GM12878 (cell line): ENCODE measurements around the gene HEATR3. TPM values are rescaled to one million over a fixed set of nuclear protein-coding genes. Genes with fewer than 3 reads are reported as not detected.
A peak's percentile ranks its signal among the peaks of the same experiment; 100 is the strongest.

Experiments
- ATAC-seq: fragments of 200-7000 bp; cut with Tn5 transposase; 3 replicates; pipeline ENCODE4 v1.9.1; 2020; ENCODE audit warnings: mild to moderate bottlenecking, moderate library complexity
- BruUV-seq: library from RNA; stranded (reverse); fragments of 400-500 nt; replicated peaks from 2 replicates; lab custom pipeline; 2021; lab: Mats Ljungman, UMichigan
- CTCF ChIA-PET: fragments of 300-600 bp; sonication (Branson Sonifier 250); formaldehyde crosslinking; extraction: SDS; loops from one replicate; lab custom pipeline; 2021; ENCODE audit warnings: inconsistent platforms; lab: Yijun Ruan, JAX
- POLR2A ChIA-PET: fragments of 350-600 bp; formaldehyde crosslinking; extraction: SDS; loops from one replicate; lab custom pipeline; 2021; ENCODE audit warnings: inconsistent platforms; lab: Charles Lee
- RAD21 ChIA-PET: fragments of 300-600 bp; sonication (Branson Sonifier 250); formaldehyde crosslinking; loops from one replicate; lab custom pipeline; 2023; ENCODE audit warnings: antibody characterized with exemption; ENCODE audit not compliant: unreplicated experiment; lab: Charles Lee
- SMC1A ChIA-PET: fragments of 300-600 bp; sonication (Branson Sonifier 250); formaldehyde crosslinking; loops from one replicate; lab custom pipeline; 2023; ENCODE audit not compliant: unreplicated experiment, uncharacterized antibody; lab: Charles Lee
- DNase-seq: peaks from one replicate; pipeline ENCODE4 v3.0.0-alpha.2; 2011; ENCODE audit warnings: low read depth, low spot score
- FAIRE-seq: peaks from 3 replicates; lab custom pipeline; 2011; peaks lifted over from hg19 to GRCh38; lab: Jason Lieb, UNC
- H2AFZ ChIP-seq: 2 replicates; pipeline ENCODE4 v1.6.0; 2011; ENCODE audit warnings: low read depth, low read length, control low read depth; ENCODE audit not compliant: control insufficient read depth
- H3K27ac ChIP-seq: 2 replicates; pipeline ENCODE4 v1.5.1; 2011; ENCODE audit warnings: control low read depth; ENCODE audit not compliant: control insufficient read depth, insufficient read depth
- H3K27me3 ChIP-seq, 2 experiments: replicated peaks in 1 of 2; 2 replicates each; pipeline versions ENCODE4 v1.6.0 to v1.6.1; 2011; ENCODE audit warnings: low read length in 1 of 2; ENCODE audit not compliant: control insufficient read depth in 2 of 2, insufficient read depth in 2 of 2
- H3K36me3 ChIP-seq, 2 experiments: 2 replicates each; pipeline ENCODE4 v1.5.1; 2011; ENCODE audit warnings: low read length in 1 of 2; ENCODE audit not compliant: control insufficient read depth in 2 of 2, insufficient read depth in 2 of 2
- H3K4me1 ChIP-seq: 2 replicates; pipeline ENCODE4 v1.6.1; 2011; ENCODE audit warnings: mild to moderate bottlenecking, low read length, moderate library complexity, mixed read lengths; ENCODE audit not compliant: control insufficient read depth, insufficient read depth
- H3K4me2 ChIP-seq: 2 replicates; pipeline ENCODE4 v1.6.0; 2011; ENCODE audit warnings: control low read depth; ENCODE audit not compliant: control insufficient read depth, insufficient read depth
- H3K4me3 ChIP-seq: fragments of 200-600 bp; sonication (generic); 2 replicates; pipeline ENCODE4 v1.5.1; 2016
- H3K79me2 ChIP-seq: 2 replicates; pipeline ENCODE4 v1.6.0; 2011; ENCODE audit warnings: low read length; ENCODE audit not compliant: control insufficient read depth, insufficient read depth
- H3K9ac ChIP-seq: 2 replicates; pipeline ENCODE4 v1.8.0; 2011; ENCODE audit warnings: low read length, control low read depth, mixed read lengths; ENCODE audit not compliant: control insufficient read depth, insufficient read depth
- H3K9me3 ChIP-seq: replicated peaks from 3 replicates; pipeline ENCODE4 v1.5.1; 2011; ENCODE audit warnings: mild to moderate bottlenecking, low read length; ENCODE audit not compliant: control insufficient read depth, insufficient read depth
- H4K20me1 ChIP-seq: 2 replicates; pipeline ENCODE4 v1.6.0; 2011; ENCODE audit not compliant: control insufficient read depth, insufficient read depth
- BCL11A ChIP-seq: IDR thresholded peaks from 2 replicates; pipeline ENCODE4 v1.6.1; 2011; ENCODE audit warnings: low read depth, low read length
- CBX3 ChIP-seq: fragments of 200-600 bp; sonication (generic); IDR thresholded peaks from 2 replicates; pipeline ENCODE4 v1.6.1; 2016; ENCODE audit warnings: low read depth, borderline replicate concordance
- CHD2 ChIP-seq: IDR thresholded peaks from 2 replicates; pipeline ENCODE4 v1.6.1; 2011; ENCODE audit warnings: low read depth, low read length, improper control_type of control experiment, borderline replicate concordance
- EP300 ChIP-seq, 2 experiments: fragments of 150-350 bp in 1 of 2; IDR thresholded peaks; 2 replicates each; pipeline ENCODE4 v1.6.1; 2011 to 2012; ENCODE audit warnings: low read depth in 2 of 2, low read length in 2 of 2, borderline replicate concordance in 1 of 2, improper control_type of control experiment in 1 of 2, inconsistent platforms in 1 of 2; ENCODE audit not compliant: control insufficient read depth in 1 of 2
- FOS ChIP-seq: IDR thresholded peaks from 3 replicates; pipeline ENCODE4 v1.6.1; 2011; ENCODE audit warnings: borderline replicate concordance; ENCODE audit not compliant: insufficient read length; ENCODE audit errors: extremely low read depth
- HCFC1 ChIP-seq: fragments of 150-350 bp; IDR thresholded peaks from 2 replicates; pipeline ENCODE4 v1.6.1; 2014; ENCODE audit warnings: low read length
- IRF4 ChIP-seq: IDR thresholded peaks from 2 replicates; pipeline ENCODE4 v1.6.1; 2011; ENCODE audit warnings: low read depth, low read length
- KLF5 ChIP-seq: fragments of 450-650 bp; IDR thresholded peaks from 2 replicates; pipeline ENCODE4 v1.6.1; 2014; ENCODE audit warnings: mild to moderate bottlenecking; ENCODE audit not compliant: partially characterized antibody
- MEF2A ChIP-seq: IDR thresholded peaks from 2 replicates; pipeline ENCODE4 v1.6.1; 2011; ENCODE audit warnings: low read depth, mild to moderate bottlenecking, low read length, moderate library complexity; ENCODE audit not compliant: insufficient read depth
- NKRF ChIP-seq: fragments of 450-650 bp; conservative IDR thresholded peaks from 2 replicates; pipeline ENCODE4 v1.6.1; 2017; ENCODE audit warnings: mild to moderate bottlenecking, moderate library complexity
- PAX5 ChIP-seq: IDR thresholded peaks from 2 replicates; pipeline ENCODE4 v1.6.1; 2011; ENCODE audit warnings: low read depth, low read length, borderline replicate concordance
- PBX3 ChIP-seq: IDR thresholded peaks from 2 replicates; pipeline ENCODE4 v1.6.1; 2011; ENCODE audit warnings: mild to moderate bottlenecking, low read depth, low read length, moderate library complexity; ENCODE audit not compliant: insufficient replicate concordance
- RB1 ChIP-seq: fragments of 450-650 bp; formaldehyde crosslinking; IDR thresholded peaks from 2 replicates; pipeline ENCODE4 v1.6.1; 2017; ENCODE audit warnings: mild to moderate bottlenecking, borderline replicate concordance
- RFX5 ChIP-seq: IDR thresholded peaks from 2 replicates; pipeline ENCODE4 v1.6.1; 2011; ENCODE audit warnings: low read depth, low read length, improper control_type of control experiment
- SMAD1 ChIP-seq: fragments of 450-650 bp; IDR thresholded peaks from 2 replicates; pipeline ENCODE4 v1.6.1; 2018; ENCODE audit warnings: mild to moderate bottlenecking, low read depth; ENCODE audit not compliant: partially characterized antibody
- SRF ChIP-seq, 2 experiments: IDR thresholded peaks; 2 replicates each; pipeline ENCODE4 v1.6.1; 2011; ENCODE audit warnings: low read depth in 2 of 2, low read length in 2 of 2, mild to moderate bottlenecking in 1 of 2, moderate library complexity in 1 of 2
- TCF7 ChIP-seq: IDR thresholded peaks from 2 replicates; pipeline ENCODE4 v1.6.1; 2014; ENCODE audit warnings: antibody characterized with exemption, borderline replicate concordance
- YY1 ChIP-seq: IDR thresholded peaks from 2 replicates; pipeline ENCODE4 v1.6.1; 2011; ENCODE audit warnings: low read depth, mild to moderate bottlenecking, low read length
- ZNF217 ChIP-seq: fragments of 450-650 bp; IDR thresholded peaks from 2 replicates; pipeline ENCODE4 v1.6.1; 2017; ENCODE audit warnings: antibody characterized with exemption, mild to moderate bottlenecking
- ZNF24 ChIP-seq: fragments of 450-650 bp; IDR thresholded peaks from 2 replicates; pipeline ENCODE4 v1.6.1; 2017; ENCODE audit warnings: antibody characterized with exemption, mild to moderate bottlenecking
- WGBS: methylation state at CpG from one replicate; pipeline ENCODE4 v1.1.6; 2016; ENCODE audit warnings: low lambda C conversion rate; ENCODE audit not compliant: insufficient replicate concordance, insufficient coverage; ENCODE audit errors: missing lambda C conversion rate; 5-methylcytosine and 5-hydroxymethylcytosine counted together
- in situ Hi-C: fragments of 300-500 bp; cut with MboI; formaldehyde crosslinking; loops from 9 replicates; pipeline ENCODE4 v1.14.3; 2018; ENCODE audit warnings: mixed read lengths
- intact Hi-C: fragments of 100-400 bp; cut with micrococcal nuclease; formaldehyde crosslinking; loops from one replicate; pipeline ENCODE4 v1.14.2; 2022; ENCODE audit not compliant: unreplicated experiment
- polyA plus RNA-seq, 11 experiments: library from polyadenylated mRNA; depleted of rRNA in 4 of 11; unstranded in 6 of 11; stranded (reverse) in 5 of 11; fragments of >200 nt; fragmentation: Nextera tagmentation in 4 of 11; fragmentation: Illumina TruSeq in 1 of 11; extraction: Ambion mirVana in 4 of 11; extraction: Trizol in 1 of 11; gene quantifications; 1 replicate in 1 of 11; 2 replicates in 10 of 11; pipeline versions ENCODE4 v1.2.1 to v1.2.3, GENCODE V29; 2011 to 2016; ENCODE audit warnings: inconsistent platforms in 2 of 11, missing spikeins in 2 of 11, low read depth in 1 of 11
- total RNA-seq, 4 experiments: library from RNA; depleted of rRNA in 3 of 4; stranded (reverse); fragments of >200 nt in 3 of 4; fragmentation: Illumina TruSeq in 1 of 4; extraction: Trizol in 1 of 4; gene quantifications; 2 replicates each; pipeline versions ENCODE4 v1.2.1 to v1.2.3, GENCODE V29; 2013 to 2021

HEATR3 gene
- total and polyA plus RNA-seq, 10 of the 15 experiments (the other 5 are each of a cell fraction or from before 2014, with no cell fraction given): 1.5 to 30.0 (median 17.7) TPM

- TF ChIP-seq NKRF: no peak
- TF ChIP-seq EP300 (IDR thresholded peaks at IDR 0.05; ENCODE audit: borderline replicate concordance in 1 of 2, control insufficient read depth in 1 of 2, low read depth in 2 of 2, low read length in 2 of 2): no peak
Measured at GRCh38 chr16:50071075-50071671, 5.4 kb downstream of the HEATR3 start (continued).

GRCh38 chr16:50072730-50073129 lies 7.0 kb downstream of the HEATR3 start:
- ATAC-seq (peak; percentile 45), DNase-seq (no peak), FAIRE-seq (no peak)
- peak overlapping the region; percentile 16; the same call in 1 of the 2 replicates for H3K9ac ChIP-seq
- peak overlapping the region; percentile 6; the same call in 1 of the 2 replicates for H3K4me3 ChIP-seq
- ChIA-PET POLR2A (interaction anchor here (1.2 kb wide), 1 partner anchor 65 kb away, joined by 4 read pairs; no protein-coding TSS in a partner anchor), CTCF (interaction anchor here (0.6 to 11.8 kb wide), 4 partner anchors 47 to 282 kb away, joined by 3 to 422 read pairs (median 6); partner anchors contain the start of gene CNEP1R1), RAD21 (interaction anchor here (1.1 to 11.5 kb wide), 3 partner anchors 30 to 139 kb away, joined by 6 to 309 read pairs (median 7); partner anchors contain the start of gene CNEP1R1), SMC1A (interaction anchor here (1.0 to 8.5 kb wide), 6 partner anchors 8 to 138 kb away, joined by 3 to 263 read pairs (median 4); partner anchors contain the start of gene CNEP1R1)
- H3K4me1 ChIP-seq: peaks cover 15% of the 10 kb centered on the region
- H3K79me2 ChIP-seq: peaks cover 19% of the 10 kb centered on the region
- no peaks in the 10 kb centered on the region for H3K27me3 ChIP-seq
- H3K4me2 ChIP-seq: peak overlapping the region; percentile 75
- no TSS peak for BruUV-seq
- in situ Hi-C loops: no loop called here
- H2AFZ ChIP-seq: peak overlapping the region; percentile 46
- no peaks in the 10 kb centered on the region for H4K20me1 ChIP-seq
- 1% methylated on average over 5 of the region's 5 CpGs for WGBS
- H3K36me3 ChIP-seq: peaks cover 5 to 8% of the 10 kb centered on the region in 2 experiments; a peak in 2 of 4 replicates
- H3K9me3 ChIP-seq: no peaks in the 10 kb centered on the region
- peak overlapping the region; percentile 66; the same call in 1 of the 2 replicates for H3K27ac ChIP-seq
- intact Hi-C loops: no loop called here
- TF ChIP-seq KLF5 (no peak), YY1 (no peak), SRF (IDR thresholded peaks at IDR 0.05; ENCODE audit: low read depth in 2 of 2, low read length in 2 of 2) (no peak), MEF2A (peak; percentile 46; the same call in 1 of the 2 replicates), ZNF217 (no peak), PBX3 (no peak), RFX5 (no peak), RB1 (no peak), PAX5 (no peak), CBX3 (no peak), HCFC1 (no peak), ZNF24 (no peak), TCF7 (peak; percentile 39; the same call in 1 of the 2 replicates), FOS (no peak), SMAD1 (no peak), BCL11A (peak; percentile 56; the same call in 1 of the 2 replicates), IRF4 (peak; percentile 46; the same call in 1 of the 2 replicates), CHD2 (no peak)
